HCT116 (cell line): Measurements from ENCODE around the gene CENPL. TPM values are rescaled to one million over a fixed set of nuclear protein-coding genes. Genes with fewer than 3 reads are reported as not detected.

Experiments used
- ATAC-seq: fragments of 200-7000 bp; cut with Tn5 transposase; 2 replicates; pipeline ENCODE4 v1.9.1; 2020; ENCODE audit warnings: mild to moderate bottlenecking, moderate library complexity
- BruUV-seq: library from RNA; stranded (reverse); fragments of 400-500 nt; replicated peaks from 2 replicates; lab custom pipeline; 2021; lab: Mats Ljungman, UMichigan
- CTCF ChIA-PET: fragments of 300-600 bp; sonication (Branson Sonifier 250); formaldehyde crosslinking; loops from one replicate; lab custom pipeline; 2021; ENCODE audit warnings: antibody characterized with exemption; lab: Charles Lee
- POLR2A ChIA-PET: fragments of 300-600, 350-600 bp; sonication (Branson Sonifier 250); formaldehyde crosslinking; loops from one replicate; lab custom pipeline; 2021; ENCODE audit warnings: antibody characterized with exemption; lab: Charles Lee
- RAD21 ChIA-PET, 2 experiments: fragments of 300-600 bp; sonication (Branson Sonifier 250); formaldehyde crosslinking; loops; one replicate each; lab custom pipeline; 2023; ENCODE audit warnings: low total read pairs in 2 of 2; ENCODE audit not compliant: uncharacterized antibody in 2 of 2, unreplicated experiment in 2 of 2, low non-redundant PET in 1 of 2; lab: Charles Lee
- DNase-seq: peaks from one replicate; pipeline ENCODE4 v3.0.0-alpha.2; 2010; ENCODE audit warnings: low read depth, low spot score
- H2AFZ ChIP-seq: fragments of 200-600 bp; shearing (Covaris generic), sonication (generic); 2 replicates; pipeline ENCODE4 v1.6.1; 2017; ENCODE audit warnings: low read depth, mixed run types, mixed read lengths, antibody characterized with exemption, low read length; ENCODE audit not compliant: poor library complexity, severe bottlenecking
- H3K27ac ChIP-seq: 2 replicates; pipeline ENCODE4 v1.5.1; 2012; ENCODE audit warnings: low read depth, low read length
- H3K27me3 ChIP-seq: fragments of 200-600 bp; sonication (generic); 2 replicates; pipeline ENCODE4 v1.6.1; 2016; ENCODE audit warnings: mixed run types, low read length, mixed read lengths; ENCODE audit not compliant: insufficient read depth
- H3K36me3 ChIP-seq, 2 experiments: fragments of 200-500 bp in 1 of 2; fragments of 200-600 bp in 1 of 2; sonication (Bioruptor generic) in 1 of 2; sonication (generic) in 1 of 2; 2 replicates each; pipeline versions ENCODE4 v1.5.1 to v1.6.1; 2014 to 2016; ENCODE audit warnings: low read length in 2 of 2, inconsistent platforms in 1 of 2, mixed read lengths in 1 of 2, mixed run types in 1 of 2; ENCODE audit not compliant: insufficient read depth in 2 of 2, control insufficient read depth in 1 of 2
- H3K4me1 ChIP-seq, 2 experiments: fragments of 200-600 bp in 1 of 2; sonication (generic) in 1 of 2; 2 replicates each; pipeline versions ENCODE4 v1.5.1 to v1.6.1; 2012 to 2017; ENCODE audit warnings: low read length in 2 of 2, inconsistent platforms in 1 of 2, mild to moderate bottlenecking in 1 of 2, mixed read lengths in 1 of 2, mixed run types in 1 of 2, moderate library complexity in 1 of 2; ENCODE audit not compliant: insufficient read depth in 2 of 2, control insufficient read depth in 1 of 2
- H3K4me2 ChIP-seq: fragments of 200-600 bp; sonication (generic); 2 replicates; pipeline ENCODE4 v1.6.1; 2017; ENCODE audit warnings: mixed run types, low read length, mixed read lengths
- H3K4me3 ChIP-seq, 2 experiments: fragments of 200-600 bp in 1 of 2; sonication (generic) in 1 of 2; replicated peaks in 1 of 2; 2 replicates each; pipeline ENCODE4 v1.5.1; 2011 to 2016; ENCODE audit warnings: low read length in 2 of 2, control low read depth in 1 of 2, low read depth in 1 of 2, mild to moderate bottlenecking in 1 of 2, mixed read lengths in 1 of 2, mixed run types in 1 of 2
- H3K79me2 ChIP-seq: fragments of 200-600 bp; sonication (generic); 2 replicates; pipeline ENCODE4 v1.6.1; 2017; ENCODE audit warnings: mild to moderate bottlenecking, mixed run types, low read length, moderate library complexity, mixed read lengths; ENCODE audit not compliant: insufficient read depth
- H3K9ac ChIP-seq: fragments of 200-600 bp; sonication (generic); 2 replicates; pipeline ENCODE4 v1.6.1; 2016; ENCODE audit warnings: low read length, mixed read lengths
- H3K9me2 ChIP-seq: fragments of 200-600 bp; sonication (generic), shearing (Covaris generic); 2 replicates; pipeline ENCODE4 v1.6.1; 2017; ENCODE audit warnings: mixed run types, mild to moderate bottlenecking, moderate library complexity; ENCODE audit not compliant: insufficient read depth
- H3K9me3 ChIP-seq, 2 experiments: fragments of 200-500 bp in 1 of 2; fragments of 200-600 bp in 1 of 2; sonication (Bioruptor generic) in 1 of 2; sonication (generic) in 1 of 2; 2 replicates each; pipeline ENCODE4 v1.6.1; 2014 to 2017; ENCODE audit warnings: low read length in 2 of 2, mixed read lengths in 2 of 2, inconsistent platforms in 1 of 2, low read depth in 1 of 2, mild to moderate bottlenecking in 1 of 2, mixed run types in 1 of 2, moderate library complexity in 1 of 2; ENCODE audit not compliant: control insufficient read depth in 1 of 2, insufficient read depth in 1 of 2
- H4K20me1 ChIP-seq: fragments of 200-600 bp; sonication (generic), shearing (Covaris generic); 2 replicates; pipeline ENCODE4 v1.6.1; 2017; ENCODE audit warnings: mixed run types, mild to moderate bottlenecking, moderate library complexity; ENCODE audit not compliant: insufficient read depth
- JUND ChIP-seq: IDR thresholded peaks from 2 replicates; pipeline ENCODE4 v1.6.1; 2012
- POLR2AphosphoS5 ChIP-seq: IDR thresholded peaks from 2 replicates; pipeline ENCODE4 v1.6.1; 2011; ENCODE audit warnings: mild to moderate bottlenecking, low read depth, low read length, moderate library complexity
- SP1 ChIP-seq: IDR thresholded peaks from 2 replicates; pipeline ENCODE4 v1.6.1; 2012; ENCODE audit warnings: low read depth
- SRF ChIP-seq: IDR thresholded peaks from 2 replicates; pipeline ENCODE4 v1.6.1; 2012; ENCODE audit warnings: low read depth
- intact Hi-C: fragments of 100-400 bp; cut with micrococcal nuclease; formaldehyde crosslinking; loops from 2 replicates; pipeline ENCODE4 v1.10.0; 2022
- total RNA-seq: library from RNA; stranded (reverse); gene quantifications from one replicate; pipeline ENCODE4 v1.2.1, GENCODE V29; 2021; ENCODE audit not compliant: unreplicated experiment
- TF ChIP-seq, protein P1 (sequence below), 3 experiments: fragments of 200-600 bp in 1 of 3; sonication (generic) in 1 of 3; IDR thresholded peaks in 2 of 3; conservative IDR thresholded peaks in 1 of 3; 2 replicates each; pipeline ENCODE4 v1.5.1; 2012 to 2017; ENCODE audit warnings: low read depth in 2 of 3, low read length in 2 of 3, antibody characterized with exemption in 1 of 3, borderline replicate concordance in 1 of 3, control low read depth in 1 of 3, mild to moderate bottlenecking in 1 of 3, mixed read lengths in 1 of 3, mixed run types in 1 of 3, moderate library complexity in 1 of 3; ENCODE audit not compliant: insufficient read depth in 1 of 3
- TF ChIP-seq, protein P2 (sequence below): IDR thresholded peaks from 2 replicates; pipeline ENCODE4 v1.6.1; 2011; ENCODE audit warnings: mild to moderate bottlenecking, low read length, moderate library complexity; ENCODE audit not compliant: insufficient replicate concordance; ENCODE audit errors: extremely low read depth

The CENPL gene
- total RNA-seq, 1 experiment from 2014 or later, result 20.3 TPM

DNA sequence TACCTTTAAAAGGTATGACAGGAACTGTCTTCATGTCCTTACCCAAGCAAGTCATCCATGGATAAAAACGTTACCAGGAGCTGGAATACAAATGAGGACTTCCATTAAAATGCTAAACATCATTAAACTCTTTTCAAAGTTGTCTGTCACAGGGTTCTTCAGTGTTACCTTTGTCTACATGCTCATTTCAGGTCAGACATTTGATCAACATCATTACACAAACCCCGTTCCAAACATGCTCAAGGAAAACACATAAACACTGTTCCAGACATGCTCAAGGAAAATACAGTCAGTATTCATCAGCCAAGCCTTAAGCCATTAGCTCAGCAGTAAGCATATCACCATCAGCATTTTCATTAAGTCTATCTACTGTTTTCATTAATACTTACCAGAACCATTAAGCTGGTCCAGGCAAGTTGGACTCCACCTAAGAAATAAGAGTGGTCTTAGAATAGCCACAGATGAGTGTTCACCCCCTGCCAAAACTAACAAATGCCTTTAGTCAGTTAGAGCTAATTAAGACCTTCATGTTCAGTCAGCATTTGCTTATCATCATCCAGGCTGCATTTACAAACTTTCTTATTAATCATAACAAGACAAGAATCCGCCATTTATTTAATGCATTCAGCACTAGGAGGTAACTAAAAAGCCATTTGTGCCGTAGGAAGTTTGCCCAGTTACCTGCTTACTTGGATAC, 40.9 kb upstream of the CENPL start:
- no TSS peak for BruUV-seq
- DNase-seq (no peak), ATAC-seq (no peak)
- Histone ChIP-seq H3K27me3 (no peaks in the 10 kb centered on the region), H3K4me1 (peaks cover 11 to 43% of the 10 kb centered on the region in 2 experiments; a peak in 3 of 4 replicates), H3K9me2 (no peaks in the 10 kb centered on the region), H2AFZ (no peak overlapping the region), H3K4me3 (peak overlapping the region; percentile 69 to 94), H3K4me2 (peak overlapping the region; percentile 85), H3K9me3 (no peaks in the 10 kb centered on the region), H4K20me1 (peaks cover 39% of the 10 kb centered on the region; the same call in 1 of the 2 replicates), H3K27ac (peak overlapping the region; percentile 91), H3K36me3 (peaks cover 33 to 43% of the 10 kb centered on the region in 2 experiments), H3K79me2 (peaks cover 38% of the 10 kb centered on the region), H3K9ac (peak overlapping the region; percentile 94)
- intact Hi-C loops, result loop anchor here (10.0 kb wide), 1 partner anchor 349 kb away; no protein-coding TSS in a partner anchor
- ChIA-PET RAD21 (no interaction called here), CTCF (no interaction called here), POLR2A (interaction anchor here (1.3 to 2.2 kb wide), 3 partner anchors 14 to 107 kb away, joined by 3 to 5 read pairs (median 3); partner anchors contain the start of gene CENPL)
- TF ChIP-seq, protein P1, sequence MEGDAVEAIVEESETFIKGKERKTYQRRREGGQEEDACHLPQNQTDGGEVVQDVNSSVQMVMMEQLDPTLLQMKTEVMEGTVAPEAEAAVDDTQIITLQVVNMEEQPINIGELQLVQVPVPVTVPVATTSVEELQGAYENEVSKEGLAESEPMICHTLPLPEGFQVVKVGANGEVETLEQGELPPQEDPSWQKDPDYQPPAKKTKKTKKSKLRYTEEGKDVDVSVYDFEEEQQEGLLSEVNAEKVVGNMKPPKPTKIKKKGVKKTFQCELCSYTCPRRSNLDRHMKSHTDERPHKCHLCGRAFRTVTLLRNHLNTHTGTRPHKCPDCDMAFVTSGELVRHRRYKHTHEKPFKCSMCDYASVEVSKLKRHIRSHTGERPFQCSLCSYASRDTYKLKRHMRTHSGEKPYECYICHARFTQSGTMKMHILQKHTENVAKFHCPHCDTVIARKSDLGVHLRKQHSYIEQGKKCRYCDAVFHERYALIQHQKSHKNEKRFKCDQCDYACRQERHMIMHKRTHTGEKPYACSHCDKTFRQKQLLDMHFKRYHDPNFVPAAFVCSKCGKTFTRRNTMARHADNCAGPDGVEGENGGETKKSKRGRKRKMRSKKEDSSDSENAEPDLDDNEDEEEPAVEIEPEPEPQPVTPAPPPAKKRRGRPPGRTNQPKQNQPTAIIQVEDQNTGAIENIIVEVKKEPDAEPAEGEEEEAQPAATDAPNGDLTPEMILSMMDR (IDR thresholded peaks at IDR 0.05 in 2 of 3, conservative IDR thresholded peaks at IDR 0.05 in 1 of 3; ENCODE audit: borderline replicate concordance in 1 of 3, insufficient read depth in 1 of 3, low read depth in 2 of 3, low read length in 2 of 3), result no peak
- TF ChIP-seq SRF (no peak), POLR2AphosphoS5 (peak; percentile 57), JUND (no peak), SP1 (0 out of 2 replicates have a peak, but pooled peaks have one; percentile 15)
- TF ChIP-seq, protein P2, sequence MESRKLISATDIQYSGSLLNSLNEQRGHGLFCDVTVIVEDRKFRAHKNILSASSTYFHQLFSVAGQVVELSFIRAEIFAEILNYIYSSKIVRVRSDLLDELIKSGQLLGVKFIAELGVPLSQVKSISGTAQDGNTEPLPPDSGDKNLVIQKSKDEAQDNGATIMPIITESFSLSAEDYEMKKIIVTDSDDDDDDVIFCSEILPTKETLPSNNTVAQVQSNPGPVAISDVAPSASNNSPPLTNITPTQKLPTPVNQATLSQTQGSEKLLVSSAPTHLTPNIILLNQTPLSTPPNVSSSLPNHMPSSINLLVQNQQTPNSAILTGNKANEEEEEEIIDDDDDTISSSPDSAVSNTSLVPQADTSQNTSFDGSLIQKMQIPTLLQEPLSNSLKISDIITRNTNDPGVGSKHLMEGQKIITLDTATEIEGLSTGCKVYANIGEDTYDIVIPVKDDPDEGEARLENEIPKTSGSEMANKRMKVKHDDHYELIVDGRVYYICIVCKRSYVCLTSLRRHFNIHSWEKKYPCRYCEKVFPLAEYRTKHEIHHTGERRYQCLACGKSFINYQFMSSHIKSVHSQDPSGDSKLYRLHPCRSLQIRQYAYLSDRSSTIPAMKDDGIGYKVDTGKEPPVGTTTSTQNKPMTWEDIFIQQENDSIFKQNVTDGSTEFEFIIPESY, result no peak
